HEK293 (cell line): Measurements from ENCODE around the gene SPATA16.

Source experiments
- CTCF ChIA-PET: fragments of 350-600 bp; formaldehyde crosslinking; extraction: SDS; loops from one replicate; lab custom pipeline; 2021; ENCODE audit warnings: antibody characterized with exemption; lab: Yijun Ruan, JAX
- POLR2A ChIA-PET: fragments of 300-600 bp; formaldehyde crosslinking; extraction: SDS; loops from one replicate; lab custom pipeline; 2020; ENCODE audit warnings: antibody characterized with exemption, inconsistent platforms; lab: Yijun Ruan, JAX
- H3K27ac ChIP-seq: fragments of 200-500 bp; sonication (Bioruptor generic); 2 replicates; pipeline ENCODE4 v1.5.1; 2014; ENCODE audit warnings: low read depth, low read length, control low read depth, inconsistent platforms; ENCODE audit errors: extremely low read depth
- H3K36me3 ChIP-seq, 2 experiments: fragments of 200-500 bp in 1 of 2; sonication (Bioruptor generic) in 1 of 2; 1 replicate in 1 of 2; 2 replicates in 1 of 2; pipeline ENCODE4 v1.5.1; 2014 to 2017; ENCODE audit warnings: inconsistent platforms in 2 of 2, low read length in 2 of 2; ENCODE audit not compliant: control insufficient read depth in 2 of 2, insufficient read depth in 1 of 2
- H3K4me1 ChIP-seq: fragments of 200-500 bp; sonication (Bioruptor generic); 2 replicates; pipeline ENCODE4 v1.5.1; 2014; ENCODE audit warnings: mild to moderate bottlenecking, low read length, inconsistent platforms; ENCODE audit not compliant: control insufficient read depth, insufficient read depth
- H3K4me3 ChIP-seq: 2 replicates; pipeline ENCODE4 v1.5.1; 2011; ENCODE audit warnings: low read depth, mild to moderate bottlenecking, control low read depth, low read length, moderate library complexity
- H3K9me3 ChIP-seq: fragments of 200-500 bp; sonication (Bioruptor generic); 2 replicates; pipeline ENCODE4 v1.5.1; 2014; ENCODE audit warnings: low read depth, low read length, inconsistent platforms; ENCODE audit not compliant: control insufficient read depth, insufficient read depth
- BCL11B ChIP-seq: fragments of 450-650 bp; formaldehyde crosslinking; IDR thresholded peaks from 2 replicates; pipeline ENCODE4 v1.5.1; 2016; ENCODE audit warnings: low read depth, missing biosample characterization, missing genetic modification characterization
- GLIS1 ChIP-seq: fragments of 450-650 bp; formaldehyde crosslinking; IDR thresholded peaks from 2 replicates; pipeline ENCODE4 v1.5.1; 2016; ENCODE audit warnings: missing biosample characterization, missing genetic modification characterization
- GLIS2 ChIP-seq: fragments of 450-650 bp; formaldehyde crosslinking; IDR thresholded peaks from 2 replicates; pipeline ENCODE4 v1.5.1; 2016; ENCODE audit warnings: missing biosample characterization, missing genetic modification characterization
- KLF16 ChIP-seq: fragments of 450-650 bp; formaldehyde crosslinking; IDR thresholded peaks from 2 replicates; pipeline ENCODE4 v1.5.1; 2017; ENCODE audit warnings: missing biosample characterization, missing genetic modification characterization
- MZF1 ChIP-seq: fragments of 450-650 bp; formaldehyde crosslinking; IDR thresholded peaks from 2 replicates; pipeline ENCODE4 v1.5.1; 2017; ENCODE audit warnings: missing biosample characterization, missing genetic modification characterization, borderline replicate concordance
- PBX3 ChIP-seq: sonication (generic); formaldehyde crosslinking; IDR thresholded peaks from 2 replicates; pipeline ENCODE4 v1.8.1; 2022; ENCODE audit warnings: mild to moderate bottlenecking, moderate library complexity, missing genetic modification reagents
- REPIN1 ChIP-seq: fragments of 450-650 bp; formaldehyde crosslinking; IDR thresholded peaks from 2 replicates; pipeline ENCODE4 v1.5.1; 2017; ENCODE audit warnings: missing biosample characterization, missing genetic modification characterization, low read depth
- YY1 ChIP-seq: fragments of 450-650 bp; formaldehyde crosslinking; IDR thresholded peaks from 2 replicates; pipeline ENCODE4 v1.5.1; 2018; ENCODE audit warnings: missing biosample characterization, missing genetic modification characterization
- ZBTB11 ChIP-seq: fragments of 450-650 bp; formaldehyde crosslinking; conservative IDR thresholded peaks from 2 replicates; pipeline ENCODE4 v1.5.1; 2016; ENCODE audit warnings: low read depth, missing biosample characterization, missing genetic modification characterization
- ZBTB20 ChIP-seq: fragments of 450-650 bp; formaldehyde crosslinking; IDR thresholded peaks from 2 replicates; pipeline ENCODE4 v1.5.1; 2016; ENCODE audit warnings: missing biosample characterization, missing genetic modification characterization
- ZBTB6 ChIP-seq: fragments of 450-650 bp; formaldehyde crosslinking; IDR thresholded peaks from 2 replicates; pipeline ENCODE4 v1.5.1; 2017; ENCODE audit warnings: missing biosample characterization, missing genetic modification characterization
- ZFP41 ChIP-seq: fragments of 450-650 bp; formaldehyde crosslinking; IDR thresholded peaks from 2 replicates; pipeline ENCODE4 v1.5.1; 2016; ENCODE audit warnings: missing biosample characterization, missing genetic modification characterization, borderline replicate concordance
- ZNF341 ChIP-seq: fragments of 450-650 bp; formaldehyde crosslinking; IDR thresholded peaks from 2 replicates; pipeline ENCODE4; 2016; ENCODE audit warnings: low read depth, missing biosample characterization, missing genetic modification characterization
- ZNF488 ChIP-seq: fragments of 450-650 bp; formaldehyde crosslinking; IDR thresholded peaks from 2 replicates; pipeline ENCODE4 v1.5.1; 2016; ENCODE audit warnings: missing biosample characterization, missing genetic modification characterization
- ZNF510 ChIP-seq: fragments of 450-650 bp; formaldehyde crosslinking; IDR thresholded peaks from 2 replicates; pipeline ENCODE4 v1.5.1; 2018; ENCODE audit warnings: mild to moderate bottlenecking, missing genetic modification characterization, missing biosample characterization; ENCODE audit not compliant: insufficient replicate concordance
- ZNF610 ChIP-seq: fragments of 450-650 bp; formaldehyde crosslinking; IDR thresholded peaks from 2 replicates; pipeline ENCODE4 v1.5.1; 2016; ENCODE audit warnings: missing biosample characterization, missing genetic modification characterization, borderline replicate concordance
- ZNF658 ChIP-seq: fragments of 450-650 bp; formaldehyde crosslinking; IDR thresholded peaks from 2 replicates; pipeline ENCODE4; 2016; ENCODE audit warnings: missing biosample characterization, missing genetic modification characterization
- ZNF664 ChIP-seq: fragments of 450-650 bp; formaldehyde crosslinking; IDR thresholded peaks from 2 replicates; pipeline ENCODE4 v1.5.1; 2016; ENCODE audit warnings: missing biosample characterization, missing genetic modification characterization
- TF ChIP-seq, protein P1 (sequence below): fragments of 450-650 bp; formaldehyde crosslinking; IDR thresholded peaks from 2 replicates; pipeline ENCODE4 v1.5.1; 2016; ENCODE audit warnings: missing biosample characterization, missing genetic modification characterization
- TF ChIP-seq, protein P2 (sequence below): fragments of 450-650 bp; IDR thresholded peaks from 2 replicates; pipeline ENCODE4 v1.5.1; 2018; ENCODE audit warnings: missing biosample characterization, mild to moderate bottlenecking, missing genetic modification characterization

Gene SPATA16

DNA sequence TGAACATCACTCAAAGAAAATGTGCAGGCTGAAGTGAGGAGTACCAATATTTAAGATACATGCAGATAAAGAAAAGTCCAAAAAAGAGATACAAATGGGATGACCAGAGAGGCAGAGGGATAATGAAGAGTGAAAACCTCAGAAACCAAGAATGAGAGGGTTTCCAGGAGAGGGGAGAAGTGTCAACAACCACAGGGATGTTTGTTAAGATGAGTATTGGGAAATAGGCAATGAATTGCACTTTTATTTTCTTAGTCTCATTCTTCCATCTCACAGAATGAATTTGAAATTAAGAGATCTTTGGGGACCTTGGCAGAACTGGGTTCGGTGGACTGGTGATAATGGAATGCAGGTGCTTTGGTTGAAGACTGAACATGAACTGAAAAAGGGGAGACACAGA lies 288.0 kb downstream of the SPATA16 start:
- Histone ChIP-seq H3K27ac (no peak overlapping the region), H3K36me3 (no peaks in the 10 kb centered on the region), H3K4me3 (no peak overlapping the region), H3K4me1 (no peaks in the 10 kb centered on the region), H3K9me3 (no peaks in the 10 kb centered on the region)
- TF ChIP-seq BCL11B (no peak), GLIS1 (tag by site-specific recombination) (no peak), ZNF658 (tag by site-specific recombination) (no peak), ZNF664 (tag by site-specific recombination) (no peak)
- TF ChIP-seq, protein P1, sequence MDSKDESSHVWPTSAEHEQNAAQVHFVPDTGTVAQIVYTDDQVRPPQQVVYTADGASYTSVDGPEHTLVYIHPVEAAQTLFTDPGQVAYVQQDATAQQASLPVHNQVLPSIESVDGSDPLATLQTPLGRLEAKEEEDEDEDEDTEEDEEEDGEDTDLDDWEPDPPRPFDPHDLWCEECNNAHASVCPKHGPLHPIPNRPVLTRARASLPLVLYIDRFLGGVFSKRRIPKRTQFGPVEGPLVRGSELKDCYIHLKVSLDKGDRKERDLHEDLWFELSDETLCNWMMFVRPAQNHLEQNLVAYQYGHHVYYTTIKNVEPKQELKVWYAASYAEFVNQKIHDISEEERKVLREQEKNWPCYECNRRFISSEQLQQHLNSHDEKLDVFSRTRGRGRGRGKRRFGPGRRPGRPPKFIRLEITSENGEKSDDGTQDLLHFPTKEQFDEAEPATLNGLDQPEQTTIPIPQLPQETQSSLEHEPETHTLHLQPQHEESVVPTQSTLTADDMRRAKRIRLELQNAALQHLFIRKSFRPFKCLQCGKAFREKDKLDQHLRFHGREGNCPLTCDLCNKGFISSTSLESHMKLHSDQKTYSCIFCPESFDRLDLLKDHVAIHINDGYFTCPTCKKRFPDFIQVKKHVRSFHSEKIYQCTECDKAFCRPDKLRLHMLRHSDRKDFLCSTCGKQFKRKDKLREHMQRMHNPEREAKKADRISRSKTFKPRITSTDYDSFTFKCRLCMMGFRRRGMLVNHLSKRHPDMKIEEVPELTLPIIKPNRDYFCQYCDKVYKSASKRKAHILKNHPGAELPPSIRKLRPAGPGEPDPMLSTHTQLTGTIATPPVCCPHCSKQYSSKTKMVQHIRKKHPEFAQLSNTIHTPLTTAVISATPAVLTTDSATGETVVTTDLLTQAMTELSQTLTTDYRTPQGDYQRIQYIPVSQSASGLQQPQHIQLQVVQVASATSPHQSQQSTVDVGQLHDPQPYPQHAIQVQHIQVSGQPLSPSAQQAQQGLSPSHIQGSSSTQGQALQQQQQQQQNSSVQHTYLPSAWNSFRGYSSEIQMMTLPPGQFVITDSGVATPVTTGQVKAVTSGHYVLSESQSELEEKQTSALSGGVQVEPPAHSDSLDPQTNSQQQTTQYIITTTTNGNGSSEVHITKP (tag by site-specific recombination): no peak
- CTCF ChIA-PET: no interaction called here
- POLR2A ChIA-PET: no interaction called here

GRCh38 chr3:172848910-172849309 lies 292.1 kb downstream of the SPATA16 start:
- POLR2A ChIA-PET: no interaction called here
- Histone ChIP-seq H3K27ac (no peak overlapping the region), H3K4me1 (no peaks in the 10 kb centered on the region), H3K36me3 (no peaks in the 10 kb centered on the region), H3K4me3 (no peak overlapping the region), H3K9me3 (no peaks in the 10 kb centered on the region)
- CTCF ChIA-PET: interaction anchor here (1.2 kb wide), 1 partner anchor 14 kb away, joined by 3 read pairs; no protein-coding TSS in a partner anchor
- TF ChIP-seq ZNF488 (tag by site-specific recombination) (no peak), MZF1 (tag by site-specific recombination) (no peak), ZFP41 (no peak), ZNF610 (tag by site-specific recombination) (no peak), ZBTB20 (tag by site-specific recombination) (no peak), PBX3 (CRISPR knock-in tag) (no peak), ZNF510 (tag by site-specific recombination) (no peak), REPIN1 (tag by site-specific recombination) (no peak), ZBTB6 (no peak)

DNA sequence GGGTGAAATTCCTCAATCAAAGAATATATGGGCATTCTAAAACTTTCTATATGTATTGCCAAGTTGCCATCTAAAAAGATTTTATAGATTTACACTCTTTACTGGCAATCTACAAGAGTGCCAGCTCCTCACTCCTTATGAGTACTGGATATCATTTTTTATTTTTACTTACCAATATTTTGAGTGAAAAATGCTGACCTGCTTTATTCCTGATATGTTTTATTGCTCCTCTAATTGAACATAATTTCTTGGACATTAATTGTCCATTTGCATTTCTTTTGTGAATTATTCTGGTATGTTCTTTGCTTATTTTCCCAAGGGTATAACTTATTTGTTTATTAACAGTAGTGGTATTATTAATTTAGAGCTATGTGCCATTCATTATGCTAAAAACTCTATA lies 293.7 kb downstream of the SPATA16 start:
- Histone ChIP-seq H3K27ac (no peak overlapping the region), H3K4me3 (no peak overlapping the region), H3K9me3 (no peaks in the 10 kb centered on the region), H3K36me3 (no peaks in the 10 kb centered on the region), H3K4me1 (no peaks in the 10 kb centered on the region)
- ChIA-PET POLR2A (no interaction called here), CTCF (no interaction called here)
- TF ChIP-seq ZNF341 (tag by site-specific recombination): no peak
- no peak for TF ChIP-seq BCL11B
- TF ChIP-seq KLF16 (tag by site-specific recombination): no peak
- TF ChIP-seq, protein P2, sequence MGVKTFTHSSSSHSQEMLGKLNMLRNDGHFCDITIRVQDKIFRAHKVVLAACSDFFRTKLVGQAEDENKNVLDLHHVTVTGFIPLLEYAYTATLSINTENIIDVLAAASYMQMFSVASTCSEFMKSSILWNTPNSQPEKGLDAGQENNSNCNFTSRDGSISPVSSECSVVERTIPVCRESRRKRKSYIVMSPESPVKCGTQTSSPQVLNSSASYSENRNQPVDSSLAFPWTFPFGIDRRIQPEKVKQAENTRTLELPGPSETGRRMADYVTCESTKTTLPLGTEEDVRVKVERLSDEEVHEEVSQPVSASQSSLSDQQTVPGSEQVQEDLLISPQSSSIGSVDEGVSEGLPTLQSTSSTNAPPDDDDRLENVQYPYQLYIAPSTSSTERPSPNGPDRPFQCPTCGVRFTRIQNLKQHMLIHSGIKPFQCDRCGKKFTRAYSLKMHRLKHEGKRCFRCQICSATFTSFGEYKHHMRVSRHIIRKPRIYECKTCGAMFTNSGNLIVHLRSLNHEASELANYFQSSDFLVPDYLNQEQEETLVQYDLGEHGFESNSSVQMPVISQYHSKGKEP (tag by site-specific recombination): no peak
- no peak for TF ChIP-seq GLIS2 (tag by site-specific recombination)
- TF ChIP-seq ZBTB20 (tag by site-specific recombination): no peak
- no peak for TF ChIP-seq ZBTB11 (tag by site-specific recombination)
- no peak for TF ChIP-seq YY1
